Parathyroid adenoma (tissue), 2 donors: ENCODE measurements around the gene EIPR1.

Source experiments
- H2AFZ ChIP-seq: fragments of 300-600 bp; sonication (generic); one replicate; pipeline ENCODE4 v1.7.0; 2017; ENCODE audit warnings: antibody characterized with exemption, mild to moderate bottlenecking
- H3K27ac ChIP-seq: fragments of 300-600 bp; sonication (generic); one replicate; pipeline ENCODE4 v1.7.0; 2017
- H3K27me3 ChIP-seq: fragments of 300-600 bp; sonication (generic); one replicate; pipeline ENCODE4 v1.7.0; 2017; ENCODE audit warnings: low read length; ENCODE audit not compliant: control insufficient read depth, insufficient read depth
- H3K36me3 ChIP-seq: fragments of 300-600 bp; sonication (generic); one replicate; pipeline ENCODE4 v1.7.0; 2017; ENCODE audit warnings: low read length; ENCODE audit not compliant: control insufficient read depth, insufficient read depth
- H3K4me1 ChIP-seq: fragments of 300-600 bp; sonication (generic); one replicate; pipeline ENCODE4 v1.7.0; 2017; ENCODE audit warnings: control low read depth
- H3K4me2 ChIP-seq: fragments of 300-600 bp; sonication (generic); one replicate; pipeline ENCODE4 v1.7.0; 2017; ENCODE audit warnings: low read length
- H3K4me3 ChIP-seq: fragments of 300-600 bp; sonication (generic); one replicate; pipeline ENCODE4 v1.7.0; 2017; ENCODE audit warnings: low read depth, low read length
- H3K79me2 ChIP-seq: fragments of 300-600 bp; sonication (generic); one replicate; pipeline ENCODE4 v1.7.0; 2017; ENCODE audit warnings: control low read depth
- H3K9ac ChIP-seq: fragments of 300-600 bp; sonication (generic); one replicate; pipeline ENCODE4 v1.7.0; 2017; ENCODE audit warnings: mild to moderate bottlenecking
- H3K9me3 ChIP-seq: fragments of 300-600 bp; sonication (generic); one replicate; pipeline ENCODE4 v1.7.0; 2017; ENCODE audit warnings: low read length; ENCODE audit not compliant: control insufficient read depth
- TF ChIP-seq, protein P1 (sequence below): fragments of 300-600 bp; sonication (generic); IDR thresholded peaks from one replicate; pipeline ENCODE4 v1.7.0; 2017; ENCODE audit warnings: antibody characterized with exemption, mild to moderate bottlenecking
- donor health status: primary hyperparathyroidism.

EIPR1 gene

DNA sequence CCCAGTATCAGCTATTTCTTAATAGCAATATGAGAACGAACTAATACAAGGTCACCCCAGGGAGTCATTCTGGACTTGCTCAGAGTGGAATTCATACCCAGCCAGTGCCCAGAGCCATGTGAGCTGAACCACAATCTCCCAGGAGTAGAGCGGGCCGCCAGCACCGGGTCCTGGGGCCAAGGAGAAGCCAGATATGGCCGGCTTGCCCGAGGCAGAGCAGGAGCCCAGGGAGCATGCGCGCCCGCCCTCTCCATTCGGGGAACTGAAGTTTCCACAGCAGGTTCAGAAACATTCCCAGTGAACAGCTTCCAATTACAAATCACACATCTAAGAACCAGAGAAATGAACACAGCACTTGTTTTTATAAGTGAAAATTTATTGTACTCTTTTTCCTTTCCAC lies 37.5 kb downstream of the EIPR1 start:
- H2AFZ ChIP-seq, result no peak overlapping the region
- H3K4me3 ChIP-seq, result no peak overlapping the region
- H3K79me2 ChIP-seq, result peaks cover 16% of the 10 kb centered on the region
- no peak overlapping the region for H3K9ac ChIP-seq
- H3K27me3 ChIP-seq, result no peaks in the 10 kb centered on the region
- no peaks in the 10 kb centered on the region for H3K4me1 ChIP-seq
- TF ChIP-seq, protein P1, sequence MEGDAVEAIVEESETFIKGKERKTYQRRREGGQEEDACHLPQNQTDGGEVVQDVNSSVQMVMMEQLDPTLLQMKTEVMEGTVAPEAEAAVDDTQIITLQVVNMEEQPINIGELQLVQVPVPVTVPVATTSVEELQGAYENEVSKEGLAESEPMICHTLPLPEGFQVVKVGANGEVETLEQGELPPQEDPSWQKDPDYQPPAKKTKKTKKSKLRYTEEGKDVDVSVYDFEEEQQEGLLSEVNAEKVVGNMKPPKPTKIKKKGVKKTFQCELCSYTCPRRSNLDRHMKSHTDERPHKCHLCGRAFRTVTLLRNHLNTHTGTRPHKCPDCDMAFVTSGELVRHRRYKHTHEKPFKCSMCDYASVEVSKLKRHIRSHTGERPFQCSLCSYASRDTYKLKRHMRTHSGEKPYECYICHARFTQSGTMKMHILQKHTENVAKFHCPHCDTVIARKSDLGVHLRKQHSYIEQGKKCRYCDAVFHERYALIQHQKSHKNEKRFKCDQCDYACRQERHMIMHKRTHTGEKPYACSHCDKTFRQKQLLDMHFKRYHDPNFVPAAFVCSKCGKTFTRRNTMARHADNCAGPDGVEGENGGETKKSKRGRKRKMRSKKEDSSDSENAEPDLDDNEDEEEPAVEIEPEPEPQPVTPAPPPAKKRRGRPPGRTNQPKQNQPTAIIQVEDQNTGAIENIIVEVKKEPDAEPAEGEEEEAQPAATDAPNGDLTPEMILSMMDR, result no peak
- no peaks in the 10 kb centered on the region for H3K36me3 ChIP-seq
- no peaks in the 10 kb centered on the region for H3K9me3 ChIP-seq
- no peak overlapping the region for H3K4me2 ChIP-seq
- H3K27ac ChIP-seq, result no peak overlapping the region

- Histone ChIP-seq H3K36me3 (no peaks in the 10 kb centered on the region), H3K27me3 (no peaks in the 10 kb centered on the region), H3K9me3 (no peaks in the 10 kb centered on the region), H3K9ac (no peak overlapping the region), H3K27ac (no peak overlapping the region), H3K4me1 (no peaks in the 10 kb centered on the region), H3K79me2 (peaks cover 26% of the 10 kb centered on the region), H3K4me3 (no peak overlapping the region), H2AFZ (no peak overlapping the region), H3K4me2 (no peak overlapping the region)
- TF ChIP-seq, protein P1, result no peak
Measured at GRCh38 chr2:3338340-3338739, 39.3 kb downstream of the EIPR1 start.

DNA sequence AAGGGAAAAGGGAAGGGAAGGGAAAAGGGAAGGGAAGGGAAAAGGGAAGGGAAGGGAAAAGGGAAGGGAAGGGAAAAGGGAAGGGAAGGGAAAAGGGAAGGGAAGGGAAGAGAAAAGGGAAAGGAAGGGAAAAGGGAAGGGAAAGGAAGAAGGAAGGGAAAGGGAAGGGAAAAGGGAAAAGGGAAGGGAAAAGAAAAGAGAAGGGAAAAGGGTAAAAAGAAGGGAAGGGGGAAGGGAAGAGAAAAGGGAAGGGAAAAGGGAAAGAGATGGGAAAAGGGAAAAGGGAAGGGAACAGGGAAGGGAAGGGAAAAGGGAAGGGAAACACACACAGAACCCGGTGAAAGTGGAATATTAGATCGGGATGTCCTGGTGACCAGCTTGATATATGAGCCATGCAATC lies 40.8 kb downstream of the EIPR1 start:
- TF ChIP-seq, protein P1, result no peak
- H3K4me3 ChIP-seq, result no peak overlapping the region
- no peak overlapping the region for H3K4me2 ChIP-seq
- H3K79me2 ChIP-seq, result peaks cover 30% of the 10 kb centered on the region
- H3K27me3 ChIP-seq, result no peaks in the 10 kb centered on the region
- H3K4me1 ChIP-seq, result no peaks in the 10 kb centered on the region
- H3K9me3 ChIP-seq, result no peaks in the 10 kb centered on the region
- no peak overlapping the region for H3K9ac ChIP-seq
- H3K36me3 ChIP-seq, result no peaks in the 10 kb centered on the region
- H2AFZ ChIP-seq, result no peak overlapping the region
- H3K27ac ChIP-seq, result no peak overlapping the region

- no peak overlapping the region for H3K4me3 ChIP-seq
- H3K4me2 ChIP-seq, result no peak overlapping the region
- H2AFZ ChIP-seq, result no peak overlapping the region
- no peaks in the 10 kb centered on the region for H3K9me3 ChIP-seq
- no peaks in the 10 kb centered on the region for H3K4me1 ChIP-seq
- H3K27ac ChIP-seq, result no peak overlapping the region
- H3K9ac ChIP-seq, result no peak overlapping the region
- no peaks in the 10 kb centered on the region for H3K36me3 ChIP-seq
- no peaks in the 10 kb centered on the region for H3K27me3 ChIP-seq
- TF ChIP-seq, protein P1, result no peak
- H3K79me2 ChIP-seq, result peaks cover 41% of the 10 kb centered on the region
Measured at GRCh38 chr2:3334392-3335345, 42.9 kb downstream of the EIPR1 start.
